ENCODE measurements around the gene PLD2. TPM values are rescaled to one million over a fixed set of nuclear protein-coding genes. Genes with fewer than 3 reads are reported as not detected.
A peak's percentile ranks its signal among the peaks of the same experiment; 100 is the strongest.
"Not testable (repeated sequence)": the region's sequence is repeated elsewhere in the genome, so short reads cannot be mapped to it uniquely, and the experiment has no call there.

Gene PLD2
- total and polyA plus RNA-seq, 2 donors (not counting 1 experiment from before 2014, with no cell fraction given) = 12.7 to 14.9 TPM

DNA sequence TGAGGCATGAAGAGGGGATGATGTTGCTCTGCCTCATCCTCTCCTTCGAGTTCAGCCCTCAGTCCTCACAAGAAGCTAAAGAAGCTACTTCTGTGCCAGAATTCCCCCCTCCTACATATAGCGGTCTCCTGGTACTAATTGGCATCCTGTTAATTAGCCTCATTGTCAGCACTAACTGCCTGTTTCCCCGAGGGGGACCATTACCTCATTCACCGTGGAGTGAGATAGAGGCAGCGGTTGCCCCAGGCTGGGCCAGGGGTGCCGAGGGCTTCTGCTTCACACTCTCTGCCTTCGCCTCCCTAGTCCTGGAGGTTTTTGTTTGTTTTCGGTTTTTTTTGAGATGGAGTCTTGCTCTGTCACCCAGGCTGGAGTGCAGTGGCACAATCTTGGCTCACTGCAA, 20.4 kb downstream of the PLD2 start:
- Histone ChIP-seq H3K27ac (ENCODE audit: insufficient read depth, low read length) (no peak overlapping the region), H3K9ac (ENCODE audit: insufficient read depth, low read length) (no peak overlapping the region), H3K9me3 (ENCODE audit: control insufficient read depth, insufficient read depth, low read depth, low read length) (no peaks in the 10 kb centered on the region), H3K27me3 (ENCODE audit: control insufficient read depth, insufficient read depth, low read length) (no peaks in the 10 kb centered on the region), H3K4me3 (replicated peaks in 1 of 4; ENCODE audit: control extremely low read depth in 1 of 4, insufficient read depth in 1 of 4, low read depth in 3 of 4, low read length in 4 of 4) (no peak overlapping the region), H4K20me1 (ENCODE audit: control insufficient read depth, extremely low read depth, insufficient read depth, low read length) (no peaks in the 10 kb centered on the region), H3K36me3 (ENCODE audit: control insufficient read depth, insufficient read depth, low read length) (no peaks in the 10 kb centered on the region), H2AFZ (ENCODE audit: low read length) (no peak overlapping the region), H3K79me2 (ENCODE audit: control insufficient read depth, insufficient read depth, low read length) (no peaks in the 10 kb centered on the region), H3K4me2 (ENCODE audit: extremely low read depth, insufficient read depth, low read length) (no peak overlapping the region), H3K4me1 (ENCODE audit: control insufficient read depth, extremely low read depth, insufficient read depth, low read length) (no peaks in the 10 kb centered on the region)
- TF ChIP-seq, protein P1, sequence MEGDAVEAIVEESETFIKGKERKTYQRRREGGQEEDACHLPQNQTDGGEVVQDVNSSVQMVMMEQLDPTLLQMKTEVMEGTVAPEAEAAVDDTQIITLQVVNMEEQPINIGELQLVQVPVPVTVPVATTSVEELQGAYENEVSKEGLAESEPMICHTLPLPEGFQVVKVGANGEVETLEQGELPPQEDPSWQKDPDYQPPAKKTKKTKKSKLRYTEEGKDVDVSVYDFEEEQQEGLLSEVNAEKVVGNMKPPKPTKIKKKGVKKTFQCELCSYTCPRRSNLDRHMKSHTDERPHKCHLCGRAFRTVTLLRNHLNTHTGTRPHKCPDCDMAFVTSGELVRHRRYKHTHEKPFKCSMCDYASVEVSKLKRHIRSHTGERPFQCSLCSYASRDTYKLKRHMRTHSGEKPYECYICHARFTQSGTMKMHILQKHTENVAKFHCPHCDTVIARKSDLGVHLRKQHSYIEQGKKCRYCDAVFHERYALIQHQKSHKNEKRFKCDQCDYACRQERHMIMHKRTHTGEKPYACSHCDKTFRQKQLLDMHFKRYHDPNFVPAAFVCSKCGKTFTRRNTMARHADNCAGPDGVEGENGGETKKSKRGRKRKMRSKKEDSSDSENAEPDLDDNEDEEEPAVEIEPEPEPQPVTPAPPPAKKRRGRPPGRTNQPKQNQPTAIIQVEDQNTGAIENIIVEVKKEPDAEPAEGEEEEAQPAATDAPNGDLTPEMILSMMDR (conservative IDR thresholded peaks at IDR 0.05 in 1 of 2, IDR thresholded peaks at IDR 0.05 in 1 of 2; ENCODE audit: low read depth in 1 of 2, low read length in 2 of 2) = no peak
- TF ChIP-seq EZH2 (IDR thresholded peaks at IDR 0.05; ENCODE audit: low read length, missing control alignments) = no peak
- DNase-seq (ENCODE audit: low read depth in 2 of 2) = no peak

DNA sequence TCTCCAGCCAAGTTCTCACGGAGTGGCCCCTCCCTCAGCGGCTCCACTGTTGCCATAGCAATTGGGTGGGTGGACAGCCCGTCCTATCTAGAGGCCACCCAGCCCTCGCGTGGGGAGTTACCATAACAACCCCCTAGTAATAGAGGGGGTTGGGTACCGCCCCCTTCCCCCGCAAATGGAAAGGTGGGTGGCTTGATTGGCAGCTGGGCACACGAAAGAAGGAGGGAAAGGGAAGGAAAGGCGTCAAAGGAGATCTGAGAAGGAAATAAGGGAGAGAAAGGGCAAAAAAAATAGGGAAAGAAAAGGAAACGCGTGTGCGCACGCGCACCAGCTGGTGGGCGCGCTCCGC, 25.9 kb downstream of the PLD2 start:
- not testable (repeated sequence) for DNase-seq (ENCODE audit: low read depth in 2 of 2); H2AFZ ChIP-seq (ENCODE audit: low read length); H4K20me1 ChIP-seq (ENCODE audit: control insufficient read depth, extremely low read depth, insufficient read depth, low read length); H3K27me3 ChIP-seq (ENCODE audit: control insufficient read depth, insufficient read depth, low read length); H3K4me1 ChIP-seq (ENCODE audit: control insufficient read depth, extremely low read depth, insufficient read depth, low read length); H3K9me3 ChIP-seq (ENCODE audit: control insufficient read depth, insufficient read depth, low read depth, low read length); H3K36me3 ChIP-seq (ENCODE audit: control insufficient read depth, insufficient read depth, low read length)
- Histone ChIP-seq H3K79me2 (ENCODE audit: control insufficient read depth, insufficient read depth, low read length) (peaks cover 35% of the 10 kb centered on the region), H3K4me2 (ENCODE audit: extremely low read depth, insufficient read depth, low read length) (peak overlapping the region; percentile 92), H3K4me3 (replicated peaks in 1 of 4; ENCODE audit: control extremely low read depth in 1 of 4, insufficient read depth in 1 of 4, low read depth in 3 of 4, low read length in 4 of 4) (peak overlapping the region; percentile 44 to 82 (median 68)), H3K27ac (ENCODE audit: insufficient read depth, low read length) (peak overlapping the region; percentile 85), H3K9ac (ENCODE audit: insufficient read depth, low read length) (peak overlapping the region; percentile 71)

DNA sequence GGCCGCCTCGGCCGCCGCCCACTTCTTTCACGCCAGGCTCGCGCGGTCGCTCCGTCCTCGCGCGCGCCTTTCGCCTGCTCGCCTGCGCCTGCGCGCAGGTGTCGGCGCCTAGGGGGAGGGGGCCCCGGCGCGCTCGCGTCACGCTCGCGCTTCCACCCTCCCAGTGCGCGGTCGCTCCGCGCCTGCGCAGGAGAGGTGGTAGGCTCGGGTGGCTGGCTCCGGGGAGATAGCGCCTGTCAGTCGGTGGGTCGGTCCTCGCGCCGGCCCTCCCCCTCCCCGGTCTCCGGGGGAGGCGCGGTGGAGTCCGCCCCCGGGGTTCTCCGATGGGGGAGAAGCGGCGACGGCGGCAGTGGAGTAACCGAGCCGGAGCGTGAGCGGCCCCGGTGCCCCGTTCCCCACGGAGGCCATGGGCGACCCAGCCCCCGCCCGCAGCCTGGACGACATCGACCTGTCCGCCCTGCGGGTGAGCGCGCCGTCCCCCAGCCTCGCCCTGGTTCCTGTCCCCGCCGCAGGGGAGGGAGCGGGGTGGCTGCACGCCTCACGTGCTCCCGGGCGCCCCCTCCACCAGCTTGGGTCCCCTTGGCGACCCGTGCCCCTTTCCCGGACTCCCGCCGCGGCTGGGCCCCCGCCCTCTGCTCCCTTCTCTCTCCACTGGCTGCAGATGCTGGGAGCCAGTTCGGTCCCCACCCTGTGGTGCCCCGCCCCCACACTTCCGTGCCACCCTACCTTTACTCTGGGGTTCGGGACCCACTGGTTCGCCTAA, 26.4 kb downstream of the PLD2 start, which contains the start of gene MINK1:
Gene MINK1 (plus strand): TSS at position 163 of the 763 bp plus-strand sequence. CDS start 244 bp downstream, at position 407.
- Histone ChIP-seq H3K4me1 (ENCODE audit: control insufficient read depth, extremely low read depth, insufficient read depth, low read length) (peaks cover 5% of the 10 kb centered on the region), H4K20me1 (ENCODE audit: control insufficient read depth, extremely low read depth, insufficient read depth, low read length) (peaks cover 3% of the 10 kb centered on the region), H3K27ac (ENCODE audit: insufficient read depth, low read length) (peak within 1 kb of the TSS; percentile 85), H3K4me2 (ENCODE audit: extremely low read depth, insufficient read depth, low read length) (peak within 1 kb of the TSS; percentile 97), H3K36me3 (ENCODE audit: control insufficient read depth, insufficient read depth, low read length) (no peaks in the 10 kb centered on the region), H3K9ac (ENCODE audit: insufficient read depth, low read length) (peak within 1 kb of the TSS; percentile 71), H3K79me2 (ENCODE audit: control insufficient read depth, insufficient read depth, low read length) (peaks cover 36% of the 10 kb centered on the region), H2AFZ (ENCODE audit: low read length) (peak within 1 kb of the TSS; percentile 12), H3K9me3 (ENCODE audit: control insufficient read depth, insufficient read depth, low read depth, low read length) (no peaks in the 10 kb centered on the region), H3K27me3 (ENCODE audit: control insufficient read depth, insufficient read depth, low read length) (no peaks in the 10 kb centered on the region), H3K4me3 (replicated peaks in 1 of 4; ENCODE audit: control extremely low read depth in 1 of 4, insufficient read depth in 1 of 4, low read depth in 3 of 4, low read length in 4 of 4) (peak within 1 kb of the TSS; percentile 44 to 82 (median 70))
- TF ChIP-seq EZH2 (IDR thresholded peaks at IDR 0.05; ENCODE audit: low read length, missing control alignments) = no peak
- TF ChIP-seq, protein P1 (conservative IDR thresholded peaks at IDR 0.05 in 1 of 2, IDR thresholded peaks at IDR 0.05 in 1 of 2; ENCODE audit: low read depth in 1 of 2, low read length in 2 of 2) = no peak
- peak; percentile 86 to 93 for DNase-seq (ENCODE audit: low read depth in 2 of 2)
